WI38 (cell line): ENCODE measurements around the gene CDC42.

Experiments
- H3K4me3 ChIP-seq: 2 replicates; pipeline ENCODE4 v1.5.1; 2011; ENCODE audit warnings: low read depth, mild to moderate bottlenecking, control low read depth, low read length
- CTCF ChIP-seq: IDR thresholded peaks from 2 replicates; pipeline ENCODE4 v1.5.1; 2012; ENCODE audit warnings: low read depth, mild to moderate bottlenecking, control low read depth, low read length

Gene CDC42

GRCh38 chr1:22045604-22046228 is 6.8 kb upstream of the CDC42 start:
- no peak overlapping the region for H3K4me3 ChIP-seq
- no peak for TF ChIP-seq CTCF

GRCh38 chr1:22048351-22049192 is 3.9 kb upstream of the CDC42 start:
- TF ChIP-seq CTCF = no peak
- H3K4me3 ChIP-seq = no peak overlapping the region

- no peak for TF ChIP-seq CTCF
- H3K4me3 ChIP-seq = no peak overlapping the region
These were observed 2.2 kb upstream of the CDC42 start for GRCh38 chr1:22050330-22050729.

- H3K4me3 ChIP-seq = no peak overlapping the region
- no peak for TF ChIP-seq CTCF
These were observed 848 bp upstream of the CDC42 start for GRCh38 chr1:22051607-22052114.

GRCh38 chr1:22053017-22053860 is 730 bp downstream of the CDC42 start:
- TF ChIP-seq CTCF = no peak
- peak overlapping the region; percentile 86 for H3K4me3 ChIP-seq

- H3K4me3 ChIP-seq = peak overlapping the region; percentile 86
- no peak for TF ChIP-seq CTCF
These were observed 1.6 kb downstream of the CDC42 start for GRCh38 chr1:22053861-22054770.
